Natural killer cell (primary cell): ENCODE results near the gene EMSY. TPM values are rescaled to one million over a fixed set of nuclear protein-coding genes. Genes with fewer than 3 reads are reported as not detected.

Source experiments
- ATAC-seq, 3 donors: fragments of 150-1000 bp in 2 of 3; fragments of 200-7000 bp in 1 of 3; cut with Tn5 transposase; 1 replicate in 1 of 3; 2 replicates in 2 of 3; pipeline ENCODE4 v1.10.0; 2021; ENCODE audit warnings: mild to moderate bottlenecking in 2 of 3, moderate library complexity in 2 of 3
- DNase-seq, 2 donors: peaks; one replicate each; pipeline versions ENCODE4 v3.0.0 to v3.0.0-alpha.2; 2013 to 2021; ENCODE audit warnings: mixed read lengths in 1 of 2
- H3K27ac ChIP-seq: one replicate; pipeline ENCODE4 v1.5.1; 2013; ENCODE audit warnings: mild to moderate bottlenecking, low read length
- H3K27me3 ChIP-seq: one replicate; pipeline ENCODE4 v1.6.1; 2013; ENCODE audit warnings: low read length; ENCODE audit not compliant: control insufficient read depth, insufficient read depth
- H3K36me3 ChIP-seq: one replicate; pipeline ENCODE4 v1.6.1; 2013; ENCODE audit warnings: low read length; ENCODE audit not compliant: control insufficient read depth, insufficient read depth
- H3K4me1 ChIP-seq: one replicate; pipeline ENCODE4 v1.6.1; 2013; ENCODE audit warnings: low read length; ENCODE audit not compliant: control insufficient read depth, insufficient read depth
- H3K4me3 ChIP-seq: one replicate; pipeline ENCODE4 v1.5.1; 2013; ENCODE audit warnings: low read length
- H3K9me3 ChIP-seq: one replicate; pipeline ENCODE4 v1.6.1; 2013; ENCODE audit warnings: low read length; ENCODE audit not compliant: control insufficient read depth, insufficient read depth
- H3K27ac Mint-ChIP-seq, 2 donors: one replicate each; pipeline ENCODE4 v1.8.0; 2022; ENCODE audit warnings: mild to moderate bottlenecking in 2 of 2, mixed read lengths in 2 of 2, moderate library complexity in 1 of 2
- H3K27me3 Mint-ChIP-seq, 2 donors: one replicate each; pipeline ENCODE4 v1.8.0; 2022; ENCODE audit warnings: low read depth in 2 of 2, mixed read lengths in 2 of 2
- H3K36me3 Mint-ChIP-seq: one replicate; pipeline ENCODE4 v1.8.0; 2022; ENCODE audit warnings: mixed read lengths
- H3K4me1 Mint-ChIP-seq, 2 donors: one replicate each; pipeline ENCODE4 v1.8.0; 2022; ENCODE audit warnings: mixed read lengths in 2 of 2
- H3K4me3 Mint-ChIP-seq: one replicate; pipeline ENCODE4 v1.8.0; 2022; ENCODE audit warnings: mild to moderate bottlenecking, moderate library complexity, mixed read lengths
- H3K9me3 Mint-ChIP-seq, 2 donors: one replicate each; pipeline ENCODE4 v1.8.0; 2022; ENCODE audit warnings: mixed read lengths in 2 of 2
- CTCF ChIP-seq: fragments of 200-600 bp; IDR thresholded peaks from one replicate; pipeline ENCODE4 v1.8.0; 2022; ENCODE audit warnings: antibody characterized with exemption
- WGBS: methylation state at CpG from one replicate; pipeline ENCODE4 v1.1.7; 2013; ENCODE audit warnings: missing lambda C conversion rate; ENCODE audit not compliant: insufficient coverage; 5-methylcytosine and 5-hydroxymethylcytosine counted together
- intact Hi-C: fragments of 100-400 bp; cut with micrococcal nuclease; formaldehyde crosslinking; loops from one replicate; pipeline ENCODE4 v1.14.2; 2022
- total RNA-seq, 4 donors: library from RNA; stranded (reverse); fragments of 120-200 nt in 1 of 4; gene quantifications; one replicate each; pipeline versions ENCODE4 v1.2.3 to v1.2.4, GENCODE V29; 2013 to 2022

EMSY gene
- total RNA-seq, 3 donors from 2014 or later (not counting 1 experiment from before 2014, with no cell fraction given): 36.0 to 43.8 (median 39.4) TPM

DNA sequence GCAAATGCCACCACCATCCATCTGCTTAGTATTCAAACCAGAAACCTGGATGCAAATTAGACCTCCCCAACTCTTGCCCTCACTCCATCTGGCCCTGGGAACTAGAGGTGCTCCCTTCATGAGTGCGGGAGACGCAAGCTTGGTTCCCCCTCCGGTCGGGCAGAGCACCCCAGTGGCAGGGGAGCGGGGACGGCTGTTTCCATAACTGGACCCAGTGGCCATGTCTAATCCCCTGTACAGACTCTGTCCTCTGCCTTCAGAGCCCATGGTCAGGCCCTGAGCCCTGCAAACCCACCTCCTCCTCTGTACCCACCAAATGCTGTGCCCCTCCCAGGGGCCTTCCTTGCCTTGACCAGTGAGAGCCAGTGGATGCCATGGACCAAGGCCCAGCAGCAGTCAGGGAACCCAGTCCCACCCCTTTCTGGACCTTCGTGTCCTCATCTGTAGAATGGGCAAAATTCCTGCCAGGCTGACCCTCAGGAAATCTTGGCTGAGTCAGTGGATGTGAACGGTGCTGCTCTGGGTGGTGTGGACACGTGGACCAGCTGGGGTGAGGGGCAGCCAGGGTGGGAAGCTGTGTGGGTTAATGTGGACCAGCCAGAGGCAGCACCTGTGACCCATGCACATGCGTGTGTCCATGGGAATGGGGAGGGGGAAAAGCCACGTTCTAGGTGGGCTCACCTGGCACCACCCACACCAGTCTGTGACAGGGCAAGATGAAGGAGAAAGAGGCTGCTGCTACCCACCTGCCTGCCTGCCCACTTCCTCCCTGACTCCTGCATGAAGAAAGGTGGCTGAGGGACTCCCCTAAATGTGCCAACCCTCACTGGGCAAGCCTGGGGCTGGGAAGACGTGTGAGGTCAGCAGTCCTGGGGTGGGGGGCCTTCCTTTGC, 153.0 kb downstream of the EMSY start:
- Mint-ChIP-seq H3K27me3 (peaks cover 4 to 10% of the 10 kb centered on the region in 2 donors), H3K27ac (no peak overlapping the region), H3K9me3 (no peaks in the 10 kb centered on the region), H3K36me3 (no peaks in the 10 kb centered on the region), H3K4me3 (no peak overlapping the region), H3K4me1 (no peaks in the 10 kb centered on the region)
- DNase-seq (no peak), ATAC-seq (no peak)
- no peak overlapping the region for H3K4me3 ChIP-seq
- WGBS: 68% methylated on average over 12 of the region's 12 CpGs
- intact Hi-C loops: loop anchor here (2.0 kb wide), 1 partner anchor 83 kb away; no protein-coding TSS in a partner anchor
- no peak overlapping the region for H3K27ac ChIP-seq
- no peaks in the 10 kb centered on the region for H3K9me3 ChIP-seq
- H3K4me1 ChIP-seq: no peaks in the 10 kb centered on the region
- H3K36me3 ChIP-seq: no peaks in the 10 kb centered on the region
- no peak for TF ChIP-seq CTCF
- no peaks in the 10 kb centered on the region for H3K27me3 ChIP-seq

- DNase-seq (peak in 1 of 2 donors; percentile 22), ATAC-seq (peak in 1 of 3 donors; percentile 53)
- intact Hi-C loops: loop anchor here (2.0 kb wide), 1 partner anchor 82 kb away; no protein-coding TSS in a partner anchor
- no peak overlapping the region for H3K27ac Mint-ChIP-seq
- WGBS: 57% methylated on average over 4 of the region's 6 CpGs
- no peaks in the 10 kb centered on the region for H3K9me3 ChIP-seq
- no peak overlapping the region for H3K4me3 Mint-ChIP-seq
- no peaks in the 10 kb centered on the region for H3K4me1 ChIP-seq
- H3K36me3 ChIP-seq: no peaks in the 10 kb centered on the region
- no peaks in the 10 kb centered on the region for H3K27me3 ChIP-seq
- no peaks in the 10 kb centered on the region for H3K9me3 Mint-ChIP-seq
- no peaks in the 10 kb centered on the region for H3K36me3 Mint-ChIP-seq
- H3K4me3 ChIP-seq: no peak overlapping the region
- no peaks in the 10 kb centered on the region for H3K4me1 Mint-ChIP-seq
- H3K27ac ChIP-seq: no peak overlapping the region
- peaks cover 4 to 8% of the 10 kb centered on the region in 2 donors for H3K27me3 Mint-ChIP-seq
- TF ChIP-seq CTCF: no peak
These were observed 153.6 kb downstream of the EMSY start for GRCh38 chr11:76598426-76598839.

DNA sequence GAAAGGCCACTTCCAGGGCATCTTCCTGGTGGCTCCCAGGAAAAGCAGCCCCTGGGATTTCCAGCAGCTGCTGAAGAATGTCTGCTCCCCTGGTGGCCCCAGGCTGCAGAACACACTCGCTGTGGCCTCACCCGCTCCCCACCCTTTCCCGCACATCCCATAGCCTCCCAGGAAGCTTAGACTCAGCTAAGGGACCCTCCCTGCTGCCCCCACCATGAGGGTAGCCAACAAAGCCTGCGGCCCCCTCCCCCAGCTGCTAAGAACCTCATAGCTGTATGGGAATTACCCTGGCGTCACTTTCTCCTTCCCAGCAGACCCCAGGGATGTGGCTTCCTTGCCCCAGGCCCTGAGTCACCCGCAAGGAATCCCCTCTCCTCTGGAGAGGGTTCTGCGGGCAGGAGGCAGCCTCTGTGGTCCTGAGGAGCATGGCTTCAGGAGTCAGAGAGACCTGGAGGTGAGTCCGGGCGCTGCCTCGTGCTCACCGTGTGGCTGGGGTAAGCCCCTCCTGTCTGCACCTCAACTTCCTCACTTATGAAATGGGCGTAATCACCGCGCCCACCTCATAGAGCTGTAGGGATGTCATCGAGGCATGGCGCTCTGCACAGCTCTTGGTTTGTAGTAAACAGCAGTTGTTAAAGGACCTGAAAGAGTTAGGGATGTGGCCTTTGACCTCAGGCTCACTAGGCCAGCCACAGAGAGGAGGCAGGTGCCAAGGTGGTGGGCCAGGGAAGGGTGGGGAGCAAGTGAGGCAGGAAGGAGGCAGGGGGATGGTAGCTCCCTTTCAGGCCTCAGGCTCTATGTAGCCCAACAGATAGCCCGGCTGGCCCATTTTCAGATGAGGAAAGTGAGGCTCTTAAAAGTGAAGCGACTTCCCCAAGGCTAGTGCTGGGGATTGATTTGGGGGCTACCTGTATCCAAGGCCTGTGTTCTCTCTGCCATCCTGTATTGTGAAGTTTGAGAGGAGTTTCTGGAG, 154.5 kb downstream of the EMSY start:
- Mint-ChIP-seq H3K27ac (no peak overlapping the region), H3K27me3 (peaks cover 4 to 9% of the 10 kb centered on the region in 2 donors), H3K4me1 (no peaks in the 10 kb centered on the region), H3K9me3 (no peaks in the 10 kb centered on the region), H3K4me3 (no peak overlapping the region), H3K36me3 (no peaks in the 10 kb centered on the region)
- intact Hi-C loops: loop anchor here (2.0 kb wide), 1 partner anchor 81 kb away; no protein-coding TSS in a partner anchor
- ATAC-seq (no peak), DNase-seq (no peak)
- H3K9me3 ChIP-seq: no peaks in the 10 kb centered on the region
- no peaks in the 10 kb centered on the region for H3K27me3 ChIP-seq
- no peak overlapping the region for H3K27ac ChIP-seq
- no peaks in the 10 kb centered on the region for H3K36me3 ChIP-seq
- 91% methylated on average over 18 of the region's 18 CpGs for WGBS
- TF ChIP-seq CTCF: no peak
- no peaks in the 10 kb centered on the region for H3K4me1 ChIP-seq
- H3K4me3 ChIP-seq: no peak overlapping the region
